G401 (cell line): ENCODE measurements around the gene RND3. TPM values are rescaled to one million over a fixed set of nuclear protein-coding genes. Genes with fewer than 3 reads are reported as not detected.

Experiments used
- DNase-seq: peaks from one replicate; pipeline ENCODE4 v3.0.0-alpha.2; 2015; ENCODE audit warnings: low spot score
- in situ Hi-C: cut with HindIII; loops from 2 replicates; pipeline ENCODE4 v1.10.0; 2016; ENCODE audit warnings: low sequenced_read_pairs, mixed read lengths
- total RNA-seq: library from RNA; depleted of rRNA; stranded (reverse); fragments of >200 nt; shearing (Covaris generic); gene quantifications from 2 replicates; pipeline ENCODE4 v1.2.3, GENCODE V29; 2014

Gene RND3
- total RNA-seq, 1 experiment from 2014 or later = 277 TPM

- in situ Hi-C loops = no loop called here
- DNase-seq = no peak
These were observed 63.1 kb downstream of the RND3 start for GRCh38 chr2:150424406-150424805.

GRCh38 chr2:150421126-150421651 is 66.3 kb downstream of the RND3 start:
- in situ Hi-C loops = no loop called here
- no peak for DNase-seq

- in situ Hi-C loops = no loop called here
- DNase-seq = no peak
These were observed 68.6 kb downstream of the RND3 start for GRCh38 chr2:150418916-150419315.
